Testis (tissue), 2 donors: Measurements from ENCODE around the gene ASIC1.

Experiments used
- CTCF ChIP-seq, 3 experiments: fragments of 450-650 bp in 2 of 3; fragments of 200-600 bp in 1 of 3; sonication (generic) in 1 of 3; IDR thresholded peaks; one replicate each; pipeline ENCODE4 v1.5.1; 2016 to 2019; ENCODE audit warnings: antibody characterized with exemption in 3 of 3, mild to moderate bottlenecking in 2 of 3, moderate library complexity in 1 of 3
- POLR2A ChIP-seq: fragments of 450-650 bp; IDR thresholded peaks from one replicate; pipeline ENCODE4 v1.6.1; 2017; ENCODE audit warnings: antibody characterized with exemption, mild to moderate bottlenecking, moderate library complexity

GRCh38 chr12:50104417-50105366, 47.3 kb downstream of the ASIC1 start:
- TF ChIP-seq CTCF (IDR thresholded peaks at IDR 0.05) (no peak), POLR2A (no peak)
